Smooth muscle cell (in vitro differentiated cells): ENCODE results near the gene NLGN3. TPM values are rescaled to one million over a fixed set of nuclear protein-coding genes. Genes with fewer than 3 reads are reported as not detected.

Experiments
- DNase-seq: peaks from one replicate; lab custom pipeline; 2025; ENCODE audit not compliant: unreplicated experiment; lab: John Stamatoyannopoulos, UW
- H2AFZ ChIP-seq: fragments of 200-600 bp; sonication (generic); 2 replicates; pipeline ENCODE4 v1.6.0; 2016; ENCODE audit warnings: antibody characterized with exemption, low read depth, mild to moderate bottlenecking
- H3F3A ChIP-seq: fragments of 200-600 bp; sonication (generic); 2 replicates; pipeline ENCODE4 v1.6.0; 2017; ENCODE audit warnings: antibody characterized with exemption, low read depth
- H3K27ac ChIP-seq: fragments of 200-600 bp; sonication (generic); 2 replicates; pipeline ENCODE4 v1.5.1; 2016; ENCODE audit warnings: low read depth, mild to moderate bottlenecking
- H3K27me3 ChIP-seq: fragments of 200-600 bp; sonication (generic); 2 replicates; pipeline ENCODE4 v1.6.1; 2016; ENCODE audit warnings: low read depth, mild to moderate bottlenecking
- H3K36me3 ChIP-seq: fragments of 200-600 bp; sonication (generic); 2 replicates; pipeline ENCODE4 v1.5.1; 2016; ENCODE audit warnings: low read depth
- H3K4me1 ChIP-seq: fragments of 200-600 bp; sonication (generic); 2 replicates; pipeline ENCODE4 v1.5.1; 2016; ENCODE audit warnings: low read depth
- H3K4me2 ChIP-seq: fragments of 200-600 bp; sonication (generic); 2 replicates; pipeline ENCODE4 v1.6.0; 2016; ENCODE audit warnings: mild to moderate bottlenecking
- H3K4me3 ChIP-seq: fragments of 200-600 bp; sonication (generic); 2 replicates; pipeline ENCODE4 v1.5.1; 2016; ENCODE audit warnings: mild to moderate bottlenecking
- H3K79me2 ChIP-seq: fragments of 200-600 bp; sonication (generic); 2 replicates; pipeline ENCODE4 v1.6.0; 2016; ENCODE audit warnings: low read depth, mild to moderate bottlenecking
- H3K9ac ChIP-seq: fragments of 200-600 bp; sonication (generic); 2 replicates; pipeline ENCODE4 v1.6.0; 2016; ENCODE audit warnings: low read depth
- H3K9me3 ChIP-seq: fragments of 200-600 bp; sonication (generic); replicated peaks from 2 replicates; pipeline ENCODE4 v1.5.1; 2016; ENCODE audit warnings: low read depth
- H4K20me1 ChIP-seq: fragments of 200-600 bp; sonication (generic); 2 replicates; pipeline ENCODE4 v1.6.0; 2016; ENCODE audit warnings: low read depth
- WGBS: methylation state at CpG from one replicate; pipeline ENCODE4 v1.1.7; 2016; ENCODE audit warnings: low lambda C conversion rate; 5-methylcytosine and 5-hydroxymethylcytosine counted together
- polyA plus RNA-seq: library from polyadenylated mRNA; unstranded; fragments of >200 nt; fragmentation: Nextera tagmentation; extraction: Ambion mirVana; gene quantifications from 2 replicates; pipeline ENCODE4 v1.2.1, GENCODE V29; 2016
- total RNA-seq: library from RNA; depleted of rRNA; stranded (reverse); fragments of >200 nt; gene quantifications from 2 replicates; pipeline ENCODE4 v1.2.3, GENCODE V29; 2014
- TF ChIP-seq, protein P1 (sequence below): fragments of 200-600 bp; sonication (generic); IDR thresholded peaks from 2 replicates; pipeline ENCODE4 v1.5.1; 2017; ENCODE audit warnings: borderline replicate concordance, mild to moderate bottlenecking, antibody characterized with exemption; ENCODE audit not compliant: insufficient read depth, poor library complexity, severe bottlenecking

NLGN3 gene
- total and polyA plus RNA-seq, 2 experiments from 2014 or later, result 0.13 to 1.5 TPM

DNA sequence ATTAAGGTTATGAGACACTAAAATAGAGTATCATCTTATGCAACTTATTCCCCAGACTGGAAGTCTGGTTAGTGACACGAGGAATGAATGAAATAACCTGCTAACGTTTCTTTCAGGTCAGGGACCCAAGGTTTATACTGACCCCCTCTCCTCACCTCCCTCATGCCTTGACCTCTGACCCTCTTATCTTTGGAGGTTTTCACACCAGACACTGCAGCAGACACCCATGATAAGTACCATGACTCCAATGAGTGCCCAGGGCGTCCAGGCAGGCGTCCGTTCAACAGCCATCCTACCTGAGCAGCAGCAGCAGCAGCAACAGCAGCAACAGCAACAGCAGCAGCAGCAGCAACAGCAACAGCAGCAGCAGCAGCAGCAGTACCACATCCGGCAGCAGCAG is 4.2 kb upstream of the NLGN3 start:
- Histone ChIP-seq H4K20me1 (no peaks in the 10 kb centered on the region), H3K4me2 (no peak overlapping the region), H3K4me1 (no peaks in the 10 kb centered on the region), H3K27ac (no peak overlapping the region), H3K79me2 (no peaks in the 10 kb centered on the region), H3K27me3 (no peaks in the 10 kb centered on the region), H3K36me3 (no peaks in the 10 kb centered on the region), H3F3A (no peaks in the 10 kb centered on the region), H2AFZ (no peak overlapping the region), H3K9ac (no peak overlapping the region), H3K9me3 (no peaks in the 10 kb centered on the region), H3K4me3 (no peak overlapping the region)
- DNase-seq, result no peak
- WGBS, result 68% methylated on average over 6 of the region's 6 CpGs
- TF ChIP-seq, protein P1, sequence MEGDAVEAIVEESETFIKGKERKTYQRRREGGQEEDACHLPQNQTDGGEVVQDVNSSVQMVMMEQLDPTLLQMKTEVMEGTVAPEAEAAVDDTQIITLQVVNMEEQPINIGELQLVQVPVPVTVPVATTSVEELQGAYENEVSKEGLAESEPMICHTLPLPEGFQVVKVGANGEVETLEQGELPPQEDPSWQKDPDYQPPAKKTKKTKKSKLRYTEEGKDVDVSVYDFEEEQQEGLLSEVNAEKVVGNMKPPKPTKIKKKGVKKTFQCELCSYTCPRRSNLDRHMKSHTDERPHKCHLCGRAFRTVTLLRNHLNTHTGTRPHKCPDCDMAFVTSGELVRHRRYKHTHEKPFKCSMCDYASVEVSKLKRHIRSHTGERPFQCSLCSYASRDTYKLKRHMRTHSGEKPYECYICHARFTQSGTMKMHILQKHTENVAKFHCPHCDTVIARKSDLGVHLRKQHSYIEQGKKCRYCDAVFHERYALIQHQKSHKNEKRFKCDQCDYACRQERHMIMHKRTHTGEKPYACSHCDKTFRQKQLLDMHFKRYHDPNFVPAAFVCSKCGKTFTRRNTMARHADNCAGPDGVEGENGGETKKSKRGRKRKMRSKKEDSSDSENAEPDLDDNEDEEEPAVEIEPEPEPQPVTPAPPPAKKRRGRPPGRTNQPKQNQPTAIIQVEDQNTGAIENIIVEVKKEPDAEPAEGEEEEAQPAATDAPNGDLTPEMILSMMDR, result no peak

DNA sequence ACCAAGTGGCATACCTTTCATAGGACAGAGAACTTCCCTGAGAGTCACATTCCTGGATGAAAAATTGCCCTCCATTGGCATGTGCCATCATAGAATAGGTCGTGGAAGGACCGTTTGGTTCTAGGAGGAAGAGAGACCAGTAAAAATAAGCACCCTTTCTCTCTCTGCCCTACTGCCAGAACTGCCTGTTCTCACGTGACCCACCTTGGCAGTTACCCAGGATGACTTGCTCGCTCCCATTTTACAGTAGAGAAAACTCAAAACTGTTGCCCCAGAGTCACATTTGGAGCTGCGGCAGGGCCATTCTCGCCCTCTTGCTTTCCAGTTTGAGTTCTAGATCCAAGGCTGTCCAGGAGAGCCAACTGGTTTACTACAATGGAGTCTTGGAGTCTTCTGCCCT is 1.1 kb upstream of the NLGN3 start:
- no peaks in the 10 kb centered on the region for H3K4me1 ChIP-seq
- no peak overlapping the region for H3K4me2 ChIP-seq
- no peak overlapping the region for H3K27ac ChIP-seq
- H3K36me3 ChIP-seq, result no peaks in the 10 kb centered on the region
- no peak overlapping the region for H3K4me3 ChIP-seq
- no peaks in the 10 kb centered on the region for H3K79me2 ChIP-seq
- H3K9ac ChIP-seq, result no peak overlapping the region
- DNase-seq, result no peak
- WGBS, result 81% methylated on average over 6 of the region's 6 CpGs
- no peaks in the 10 kb centered on the region for H3K27me3 ChIP-seq
- no peaks in the 10 kb centered on the region for H3F3A ChIP-seq
- no peak overlapping the region for H2AFZ ChIP-seq
- H3K9me3 ChIP-seq, result no peaks in the 10 kb centered on the region
- TF ChIP-seq, protein P1, result no peak
- H4K20me1 ChIP-seq, result no peaks in the 10 kb centered on the region

DNA sequence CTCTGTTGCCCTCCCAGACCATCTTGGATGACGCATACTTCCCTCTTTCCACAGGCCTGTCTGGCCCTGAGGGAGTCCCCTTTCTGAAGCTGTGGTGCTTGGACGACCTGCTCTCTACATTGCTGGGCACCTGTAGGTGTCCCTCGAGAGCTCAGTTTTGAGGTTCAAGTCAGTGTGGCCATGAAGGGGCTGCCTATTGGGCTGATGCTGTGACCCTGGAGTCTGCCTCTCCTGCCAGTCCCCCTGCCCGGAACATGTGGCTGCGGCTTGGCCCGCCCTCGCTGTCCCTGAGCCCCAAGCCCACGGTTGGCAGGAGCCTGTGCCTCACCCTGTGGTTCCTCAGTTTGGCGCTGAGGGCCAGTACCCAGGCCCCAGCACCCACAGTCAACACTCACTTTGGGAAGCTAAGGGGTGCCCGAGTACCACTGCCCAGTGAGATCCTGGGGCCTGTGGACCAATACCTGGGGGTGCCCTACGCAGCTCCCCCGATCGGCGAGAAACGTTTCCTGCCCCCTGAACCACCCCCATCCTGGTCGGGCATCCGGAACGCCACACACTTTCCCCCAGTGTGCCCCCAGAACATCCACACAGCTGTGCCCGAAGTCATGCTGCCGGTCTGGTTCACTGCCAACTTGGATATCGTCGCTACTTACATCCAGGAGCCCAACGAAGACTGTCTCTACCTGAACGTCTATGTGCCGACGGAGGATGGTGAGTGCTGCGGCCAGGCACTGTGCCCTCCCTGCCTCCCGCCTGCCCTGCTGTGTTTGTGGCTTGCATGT is 3.0 kb downstream of the NLGN3 start:
- Histone ChIP-seq H3K9ac (no peak overlapping the region), H3K27me3 (no peaks in the 10 kb centered on the region), H3K27ac (no peak overlapping the region), H3K4me2 (no peak overlapping the region), H3F3A (no peaks in the 10 kb centered on the region), H3K79me2 (no peaks in the 10 kb centered on the region), H2AFZ (no peak overlapping the region), H3K4me3 (no peak overlapping the region), H3K4me1 (no peaks in the 10 kb centered on the region), H4K20me1 (no peaks in the 10 kb centered on the region), H3K36me3 (no peaks in the 10 kb centered on the region), H3K9me3 (no peaks in the 10 kb centered on the region)
- WGBS, result 93% methylated on average over 22 of the region's 28 CpGs
- TF ChIP-seq, protein P1, result no peak
- no peak for DNase-seq

DNA sequence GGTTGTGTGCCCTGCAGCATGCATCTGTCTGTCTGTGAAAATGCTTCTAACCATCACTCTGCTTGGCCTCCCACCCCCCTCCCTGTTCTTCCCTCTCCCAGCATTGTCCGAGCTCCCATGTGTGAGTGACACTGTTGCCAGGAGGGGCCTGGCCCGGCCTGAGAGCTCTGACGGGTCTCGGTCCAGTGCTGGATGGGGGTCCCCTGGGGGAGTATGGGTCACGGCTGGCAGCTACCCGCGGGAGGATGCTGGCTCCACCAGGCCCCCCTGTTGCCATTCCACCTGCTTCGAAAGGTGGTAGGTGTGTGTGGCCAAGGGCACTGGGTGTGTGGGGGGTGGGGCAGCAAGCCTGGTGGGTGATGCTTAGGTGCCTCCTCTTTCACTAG is 3.6 kb downstream of the NLGN3 start:
- Histone ChIP-seq H3K9ac (no peak overlapping the region), H3K9me3 (no peaks in the 10 kb centered on the region), H4K20me1 (no peaks in the 10 kb centered on the region), H3K4me1 (no peaks in the 10 kb centered on the region), H3K36me3 (no peaks in the 10 kb centered on the region), H2AFZ (no peak overlapping the region), H3F3A (no peaks in the 10 kb centered on the region), H3K27ac (no peak overlapping the region), H3K79me2 (no peaks in the 10 kb centered on the region), H3K4me3 (no peak overlapping the region), H3K27me3 (no peaks in the 10 kb centered on the region), H3K4me2 (no peak overlapping the region)
- DNase-seq, result no peak
- TF ChIP-seq, protein P1, result no peak
- WGBS, result 93% methylated on average over 8 of the region's 8 CpGs
